Mucosa of rectum (tissue), 2 donors: ENCODE measurements around the gene BTBD1.
"Not testable (repeated sequence)": the region's sequence is repeated elsewhere in the genome, so short reads cannot be mapped to it uniquely, and the experiment has no call there.

Experiments
- H3K27ac ChIP-seq, 2 donors: one replicate each; pipeline ENCODE4 v1.7.0; 2013; ENCODE audit warnings: inconsistent platforms in 2 of 2, low read depth in 2 of 2, low read length in 2 of 2
- H3K27me3 ChIP-seq, 2 donors: one replicate each; pipeline ENCODE4 v1.7.0; 2013; ENCODE audit warnings: low read length in 2 of 2; ENCODE audit not compliant: control insufficient read depth in 2 of 2, insufficient read depth in 2 of 2
- H3K36me3 ChIP-seq, 2 donors: one replicate each; pipeline ENCODE4 v1.7.0; 2013; ENCODE audit warnings: low read length in 2 of 2; ENCODE audit not compliant: control insufficient read depth in 2 of 2, insufficient read depth in 2 of 2
- H3K4me1 ChIP-seq, 2 donors: one replicate each; pipeline ENCODE4 v1.7.0; 2013; ENCODE audit warnings: low read length in 2 of 2, mild to moderate bottlenecking in 1 of 2; ENCODE audit not compliant: control insufficient read depth in 2 of 2, insufficient read depth in 2 of 2
- H3K4me3 ChIP-seq, 2 donors: one replicate each; pipeline ENCODE4 v1.7.0; 2013; ENCODE audit warnings: low read length in 2 of 2
- H3K9ac ChIP-seq, 2 donors: one replicate each; pipeline ENCODE4 v1.7.0; 2013; ENCODE audit warnings: low read length in 2 of 2, low read depth in 1 of 2, mild to moderate bottlenecking in 1 of 2
- H3K9me3 ChIP-seq, 2 donors: one replicate each; pipeline ENCODE4 v1.7.0; 2013; ENCODE audit warnings: low read length in 2 of 2; ENCODE audit not compliant: control insufficient read depth in 2 of 2
- donor health status: healthy.
- donor health status: Normal muscosa, but diverticular disease.

The BTBD1 gene

DNA sequence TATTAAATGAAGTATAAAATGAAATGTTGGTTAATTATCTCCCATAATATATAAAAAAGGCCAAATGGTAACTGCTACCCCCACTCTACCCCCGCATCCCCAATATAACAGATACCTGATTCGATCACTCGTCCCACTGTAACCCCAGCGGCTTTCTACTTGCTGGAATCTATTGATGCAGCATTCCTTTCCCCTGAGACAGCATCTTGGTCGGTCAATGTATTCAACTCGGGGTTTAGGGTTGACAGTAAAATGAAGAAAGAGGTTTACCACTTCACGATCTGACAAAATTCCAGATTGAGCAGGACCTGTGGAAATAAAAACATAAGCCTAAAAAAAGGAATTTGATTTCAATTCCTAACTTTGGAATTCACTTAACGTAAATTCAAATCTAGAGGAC is 37.0 kb downstream of the BTBD1 start:
- no peaks in the 10 kb centered on the region for H3K9me3 ChIP-seq
- H3K36me3 ChIP-seq, result peaks cover 22 to 35% of the 10 kb centered on the region in 2 donors

DNA sequence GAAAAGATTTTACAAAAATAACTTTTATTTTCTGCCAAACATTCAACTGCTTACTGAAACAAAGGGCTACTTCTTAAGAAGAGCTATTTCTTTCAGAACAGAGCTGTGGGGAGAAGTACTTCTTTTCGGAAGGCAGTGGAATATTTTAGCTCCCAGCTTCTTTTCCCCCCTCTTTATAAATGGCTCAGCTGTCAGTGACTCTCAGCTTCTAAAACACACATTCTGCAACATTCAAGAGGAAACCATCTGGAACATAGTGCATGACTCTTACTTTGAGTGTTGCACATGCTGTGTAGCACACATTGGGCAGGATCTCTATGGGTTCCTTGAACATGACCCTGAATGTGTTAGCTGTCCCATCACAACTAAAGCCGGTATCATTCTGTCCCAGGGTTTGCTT is 48.6 kb downstream of the BTBD1 start:
- no peak overlapping the region for H3K27ac ChIP-seq
- H3K4me1 ChIP-seq, result no peaks in the 10 kb centered on the region
- H3K9ac ChIP-seq, result no peak overlapping the region
- H3K4me3 ChIP-seq, result no peak overlapping the region
- no peaks in the 10 kb centered on the region for H3K9me3 ChIP-seq
- H3K27me3 ChIP-seq, result no peaks in the 10 kb centered on the region
- H3K36me3 ChIP-seq, result peaks cover 21 to 37% of the 10 kb centered on the region in 2 donors

More for the DNA sequence above, 37.0 kb downstream of the BTBD1 start:
- no peak overlapping the region for H3K27ac ChIP-seq
- no peak overlapping the region for H3K4me3 ChIP-seq
- no peaks in the 10 kb centered on the region for H3K4me1 ChIP-seq
- H3K9ac ChIP-seq, result no peak overlapping the region
- no peaks in the 10 kb centered on the region for H3K27me3 ChIP-seq

DNA sequence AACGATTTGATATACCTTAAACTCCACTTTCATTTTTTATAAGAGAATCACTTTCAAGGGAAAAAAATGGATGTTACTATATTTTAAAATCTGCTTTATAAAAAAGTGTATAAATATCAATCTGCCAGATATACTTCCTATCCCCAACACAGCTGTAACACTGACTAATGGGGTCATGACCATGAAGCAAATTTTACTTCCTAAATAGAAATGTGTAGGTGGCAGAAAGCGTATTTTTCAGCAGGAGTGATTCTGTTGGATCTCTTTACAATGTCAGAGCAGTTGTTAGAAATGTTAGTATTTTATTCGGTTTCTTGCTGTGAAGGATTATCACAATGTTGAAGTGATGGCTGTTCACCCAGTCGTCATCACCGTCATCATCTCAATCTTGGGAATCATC is 50.1 kb downstream of the BTBD1 start:
- no peaks in the 10 kb centered on the region for H3K9me3 ChIP-seq
- H3K36me3 ChIP-seq, result peaks cover 21 to 37% of the 10 kb centered on the region in 2 donors
- no peak overlapping the region for H3K4me3 ChIP-seq
- H3K9ac ChIP-seq, result no peak overlapping the region
- no peak overlapping the region for H3K27ac ChIP-seq
- peaks cover 3 to 4% of the 10 kb centered on the region in 2 donors for H3K4me1 ChIP-seq
- H3K27me3 ChIP-seq, result no peaks in the 10 kb centered on the region

DNA sequence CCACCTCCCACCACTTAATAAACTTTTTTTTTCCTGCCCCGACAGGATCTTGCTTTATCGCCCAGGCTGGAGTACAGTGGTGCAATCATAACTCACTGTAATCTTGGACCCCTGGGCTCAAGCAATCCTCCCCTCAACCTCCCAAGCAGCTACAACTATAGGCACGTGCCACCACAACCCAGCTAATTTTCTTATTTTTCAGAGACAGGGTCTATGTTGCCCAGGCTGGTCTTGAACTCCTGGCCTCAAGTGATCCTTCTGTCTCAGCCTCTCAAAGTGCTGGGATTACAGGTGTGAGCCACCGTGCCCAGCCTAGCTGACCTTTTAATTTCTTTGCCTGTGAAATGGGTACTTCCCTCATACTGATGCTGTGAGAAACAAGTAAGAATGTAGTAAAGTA is 51.7 kb downstream of the BTBD1 start:
- Histone ChIP-seq H3K27ac (no peak overlapping the region), H3K9me3 (no peaks in the 10 kb centered on the region), H3K27me3 (no peaks in the 10 kb centered on the region), H3K4me1 (peaks cover 11 to 13% of the 10 kb centered on the region in 2 donors), H3K36me3 (peaks cover 21 to 32% of the 10 kb centered on the region in 2 donors), H3K4me3 (no peak overlapping the region), H3K9ac (no peak overlapping the region)

DNA sequence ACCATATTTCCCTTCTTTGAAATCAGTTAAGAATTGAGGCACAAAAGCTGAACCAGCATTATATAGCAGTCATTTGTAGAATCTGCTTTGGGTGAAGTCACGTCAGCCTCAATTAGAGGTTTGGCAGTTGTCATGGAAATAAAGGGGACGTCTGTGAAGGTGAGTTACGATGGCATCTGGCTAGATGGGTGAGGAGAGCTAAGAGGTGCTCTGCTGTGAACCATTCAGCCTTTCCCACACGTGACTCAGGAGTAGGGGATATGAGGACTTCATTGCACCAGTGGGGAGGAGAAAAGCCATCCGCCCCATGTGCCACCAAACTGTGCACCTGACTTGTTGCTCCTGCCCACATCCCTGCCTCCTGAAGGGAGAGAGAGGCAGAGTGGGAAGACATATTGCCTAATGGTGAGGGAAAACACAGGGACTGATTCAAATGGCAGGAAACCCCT is 52.8 kb downstream of the BTBD1 start:
- no peaks in the 10 kb centered on the region for H3K9me3 ChIP-seq
- peaks cover 15% of the 10 kb centered on the region in 2 donors for H3K4me1 ChIP-seq
- no peak overlapping the region for H3K4me3 ChIP-seq
- H3K27me3 ChIP-seq, result no peaks in the 10 kb centered on the region
- no peak overlapping the region for H3K27ac ChIP-seq
- H3K36me3 ChIP-seq, result peaks cover 17 to 31% of the 10 kb centered on the region in 2 donors
- H3K9ac ChIP-seq, result no peak overlapping the region

DNA sequence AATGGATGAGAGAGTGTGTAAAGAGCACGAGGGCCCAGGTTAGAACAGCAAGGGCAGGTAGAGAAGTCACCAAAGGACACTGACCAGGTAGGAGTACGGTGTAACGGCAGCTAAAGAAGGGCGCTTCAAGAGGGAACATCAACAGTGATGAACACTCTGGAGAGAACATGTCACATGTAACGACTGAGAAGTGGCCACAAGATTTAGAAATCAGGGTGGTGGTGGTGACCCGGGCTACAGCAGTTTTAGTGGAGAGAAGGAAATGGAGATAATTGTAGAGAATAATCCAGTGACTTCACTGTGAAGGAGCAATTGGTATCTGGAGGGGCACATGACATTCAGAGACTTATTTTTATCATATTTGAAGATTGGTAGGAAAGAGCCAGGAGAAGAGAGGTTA is 54.4 kb downstream of the BTBD1 start:
- Histone ChIP-seq H3K27ac (no peak overlapping the region), H3K9me3 (no peaks in the 10 kb centered on the region), H3K9ac (peak overlapping the region in 1 of 2 donors; percentile 5), H3K36me3 (peaks cover 10 to 25% of the 10 kb centered on the region in 2 donors), H3K27me3 (no peaks in the 10 kb centered on the region), H3K4me1 (peaks cover 15% of the 10 kb centered on the region in 2 donors), H3K4me3 (peak overlapping the region in 1 of 2 donors; percentile 100)

DNA sequence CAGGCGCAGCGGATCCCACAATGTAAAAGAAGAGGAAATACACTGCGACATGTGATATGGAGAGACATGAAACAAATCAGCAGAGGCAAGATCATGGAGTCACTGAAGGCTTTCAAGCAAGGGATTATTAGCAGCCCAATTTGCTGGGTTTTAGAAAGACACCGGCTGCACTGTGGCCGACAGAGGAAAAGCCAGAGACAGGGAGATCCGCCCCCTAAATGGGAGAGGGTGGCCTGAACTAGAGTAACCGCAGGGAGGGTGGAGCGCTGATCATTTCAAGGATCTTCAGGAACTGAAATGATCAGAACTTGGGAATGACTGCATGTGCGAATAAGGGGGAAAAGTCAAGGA is 55.0 kb downstream of the BTBD1 start:
- H3K4me3 ChIP-seq, result peak overlapping the region; percentile 72 to 100
- peaks cover 15% of the 10 kb centered on the region in 2 donors for H3K4me1 ChIP-seq
- H3K36me3 ChIP-seq, result peaks cover 7 to 24% of the 10 kb centered on the region in 2 donors
- no peaks in the 10 kb centered on the region for H3K9me3 ChIP-seq
- peak overlapping the region; percentile 62 to 83 for H3K27ac ChIP-seq
- no peaks in the 10 kb centered on the region for H3K27me3 ChIP-seq
- peak overlapping the region; percentile 70 to 79 for H3K9ac ChIP-seq

DNA sequence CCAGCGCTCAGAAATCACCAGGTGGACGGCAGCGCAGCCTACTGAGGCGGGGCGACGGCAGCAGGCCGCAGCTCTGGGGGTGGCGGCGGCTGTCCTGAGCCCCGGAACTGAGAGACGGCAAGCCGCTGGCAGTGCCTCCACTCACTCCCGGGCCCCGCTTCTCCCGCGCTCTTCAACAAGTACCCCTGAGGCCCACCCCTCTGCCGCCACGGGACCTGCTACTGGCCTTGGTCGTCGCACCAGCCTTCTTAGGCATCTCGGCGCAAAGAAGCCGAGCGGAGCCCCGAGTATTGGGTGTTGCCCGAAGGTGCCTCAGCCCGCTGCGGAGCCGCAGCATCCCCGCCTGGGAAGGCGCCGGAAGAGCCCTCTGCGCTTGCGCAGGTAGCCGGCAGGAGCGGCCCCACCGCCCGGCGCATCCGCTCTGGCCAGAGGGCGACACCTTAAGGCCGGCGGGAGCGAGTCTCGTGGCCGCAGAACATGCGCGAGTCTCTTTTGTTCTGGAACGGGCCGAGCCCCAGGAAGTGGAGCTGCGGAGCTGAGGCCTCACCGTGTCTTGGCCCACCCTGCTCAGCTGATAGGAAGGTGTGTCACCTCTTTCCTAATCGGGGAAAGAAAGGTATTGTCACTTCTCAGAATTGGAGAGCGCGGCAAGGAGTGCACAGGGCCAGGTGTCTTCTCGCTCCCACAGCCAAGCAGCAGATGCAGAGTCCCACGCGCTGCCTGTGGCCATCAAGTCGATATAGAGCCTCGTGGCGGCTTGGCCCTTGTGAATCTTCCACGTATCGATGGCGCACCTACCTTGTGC is 55.6 kb downstream of the BTBD1 start, which contains the start of gene C15orf40:
Gene C15orf40 (minus strand): TSS at position 369 of the 805 bp plus-strand sequence. CDS start 32 bp downstream, at position 337.
- Histone ChIP-seq H3K4me1 (peaks cover 15% of the 10 kb centered on the region in 2 donors), H3K9ac (peak within 1 kb of the TSS; percentile 77 to 79), H3K36me3 (peaks cover 11 to 24% of the 10 kb centered on the region in 2 donors), H3K4me3 (peak within 1 kb of the TSS; percentile 72 to 100), H3K9me3 (no peaks in the 10 kb centered on the region), H3K27me3 (no peaks in the 10 kb centered on the region), H3K27ac (peak within 1 kb of the TSS; percentile 75 to 83)

DNA sequence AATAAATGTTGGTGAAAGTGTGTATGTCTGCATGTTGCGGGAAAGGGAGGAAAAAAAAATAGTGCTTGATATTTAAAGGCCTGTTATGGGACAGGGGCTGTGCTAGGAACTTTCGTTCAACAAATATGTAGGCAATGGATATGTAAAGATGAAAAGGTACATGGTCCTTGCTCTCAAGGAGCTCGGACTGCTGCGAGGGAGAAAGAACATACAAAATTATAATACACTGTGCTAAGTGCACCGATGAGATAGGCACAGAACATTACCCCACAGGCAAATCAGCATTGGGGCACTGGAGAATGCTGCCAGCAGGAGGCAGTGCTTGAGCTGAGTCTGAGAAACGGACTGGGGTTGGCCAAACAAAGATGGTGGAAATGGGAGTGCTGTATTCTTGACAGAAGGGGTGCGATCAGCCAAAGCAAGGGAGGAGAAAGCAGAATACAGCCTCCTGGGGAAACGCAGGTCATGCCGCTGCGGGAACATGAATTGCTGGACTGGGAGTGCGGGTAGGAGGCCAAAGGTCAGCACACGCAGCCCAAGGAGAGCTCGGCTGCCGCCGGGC is 56.3 kb downstream of the BTBD1 start:
- no peaks in the 10 kb centered on the region for H3K9me3 ChIP-seq
- H3K9ac ChIP-seq, result peak overlapping the region; percentile 77 to 79
- H3K36me3 ChIP-seq, result peaks cover 12 to 22% of the 10 kb centered on the region in 2 donors
- peak overlapping the region; percentile 75 to 83 for H3K27ac ChIP-seq
- H3K4me3 ChIP-seq, result peak overlapping the region; percentile 72 to 100
- H3K4me1 ChIP-seq, result peaks cover 15% of the 10 kb centered on the region in 2 donors
- no peaks in the 10 kb centered on the region for H3K27me3 ChIP-seq

DNA sequence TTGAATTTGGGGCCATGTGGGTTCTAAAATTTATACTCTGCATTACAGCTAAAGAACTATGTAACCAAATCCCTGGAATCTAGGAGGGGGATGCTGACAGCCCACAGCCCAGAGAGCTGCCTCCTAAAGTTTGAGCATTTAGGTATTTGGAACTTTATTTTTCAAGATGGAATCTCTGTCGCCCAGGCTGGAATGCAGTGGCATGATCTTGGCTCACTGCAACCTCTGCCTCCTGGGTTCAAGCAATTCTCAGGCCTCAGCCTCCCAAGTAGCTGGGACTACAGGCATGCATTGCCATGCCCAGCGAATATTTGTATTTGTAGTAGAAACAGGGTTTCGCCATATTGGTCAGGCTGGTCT is 66.4 kb downstream of the BTBD1 start:
- H3K9ac ChIP-seq, H3K4me3 ChIP-seq, H3K27me3 ChIP-seq, H3K27ac ChIP-seq, H3K9me3 ChIP-seq, H3K36me3 ChIP-seq, H3K4me1 ChIP-seq: not testable (repeated sequence)
